Smooth muscle cell (in vitro differentiated cells): Measurements from ENCODE around the gene VWA3B. TPM values are rescaled to one million over a fixed set of nuclear protein-coding genes. Genes with fewer than 3 reads are reported as not detected.

Experiments used
- DNase-seq: peaks from one replicate; lab custom pipeline; 2025; ENCODE audit not compliant: unreplicated experiment; lab: John Stamatoyannopoulos, UW
- H2AFZ ChIP-seq: fragments of 200-600 bp; sonication (generic); 2 replicates; pipeline ENCODE4 v1.6.0; 2016; ENCODE audit warnings: antibody characterized with exemption, low read depth, mild to moderate bottlenecking
- H3F3A ChIP-seq: fragments of 200-600 bp; sonication (generic); 2 replicates; pipeline ENCODE4 v1.6.0; 2017; ENCODE audit warnings: antibody characterized with exemption, low read depth
- H3K27ac ChIP-seq: fragments of 200-600 bp; sonication (generic); 2 replicates; pipeline ENCODE4 v1.5.1; 2016; ENCODE audit warnings: low read depth, mild to moderate bottlenecking
- H3K27me3 ChIP-seq: fragments of 200-600 bp; sonication (generic); 2 replicates; pipeline ENCODE4 v1.6.1; 2016; ENCODE audit warnings: low read depth, mild to moderate bottlenecking
- H3K36me3 ChIP-seq: fragments of 200-600 bp; sonication (generic); 2 replicates; pipeline ENCODE4 v1.5.1; 2016; ENCODE audit warnings: low read depth
- H3K4me1 ChIP-seq: fragments of 200-600 bp; sonication (generic); 2 replicates; pipeline ENCODE4 v1.5.1; 2016; ENCODE audit warnings: low read depth
- H3K4me2 ChIP-seq: fragments of 200-600 bp; sonication (generic); 2 replicates; pipeline ENCODE4 v1.6.0; 2016; ENCODE audit warnings: mild to moderate bottlenecking
- H3K4me3 ChIP-seq: fragments of 200-600 bp; sonication (generic); 2 replicates; pipeline ENCODE4 v1.5.1; 2016; ENCODE audit warnings: mild to moderate bottlenecking
- H3K79me2 ChIP-seq: fragments of 200-600 bp; sonication (generic); 2 replicates; pipeline ENCODE4 v1.6.0; 2016; ENCODE audit warnings: low read depth, mild to moderate bottlenecking
- H3K9ac ChIP-seq: fragments of 200-600 bp; sonication (generic); 2 replicates; pipeline ENCODE4 v1.6.0; 2016; ENCODE audit warnings: low read depth
- H3K9me3 ChIP-seq: fragments of 200-600 bp; sonication (generic); replicated peaks from 2 replicates; pipeline ENCODE4 v1.5.1; 2016; ENCODE audit warnings: low read depth
- H4K20me1 ChIP-seq: fragments of 200-600 bp; sonication (generic); 2 replicates; pipeline ENCODE4 v1.6.0; 2016; ENCODE audit warnings: low read depth
- CTCF ChIP-seq: fragments of 200-600 bp; sonication (generic); IDR thresholded peaks from 2 replicates; pipeline ENCODE4 v1.5.1; 2017; ENCODE audit warnings: borderline replicate concordance, mild to moderate bottlenecking, antibody characterized with exemption; ENCODE audit not compliant: insufficient read depth, poor library complexity, severe bottlenecking
- WGBS: methylation state at CpG from one replicate; pipeline ENCODE4 v1.1.7; 2016; ENCODE audit warnings: low lambda C conversion rate; 5-methylcytosine and 5-hydroxymethylcytosine counted together
- polyA plus RNA-seq: library from polyadenylated mRNA; unstranded; fragments of >200 nt; fragmentation: Nextera tagmentation; extraction: Ambion mirVana; gene quantifications from 2 replicates; pipeline ENCODE4 v1.2.1, GENCODE V29; 2016
- total RNA-seq: library from RNA; depleted of rRNA; stranded (reverse); fragments of >200 nt; gene quantifications from 2 replicates; pipeline ENCODE4 v1.2.3, GENCODE V29; 2014

Gene VWA3B
- total and polyA plus RNA-seq, 2 experiments from 2014 or later, result not detected

GRCh38 chr2:98121149-98121548 lies 34.2 kb downstream of the VWA3B start:
- Histone ChIP-seq H3K4me3 (no peak overlapping the region), H3K79me2 (no peaks in the 10 kb centered on the region), H3K27me3 (peaks cover 19% of the 10 kb centered on the region), H3K36me3 (no peaks in the 10 kb centered on the region), H3K27ac (no peak overlapping the region), H3K4me1 (no peaks in the 10 kb centered on the region), H3K9ac (no peak overlapping the region), H3F3A (no peaks in the 10 kb centered on the region), H4K20me1 (no peaks in the 10 kb centered on the region), H3K9me3 (no peaks in the 10 kb centered on the region), H3K4me2 (no peak overlapping the region), H2AFZ (no peak overlapping the region)
- DNase-seq, result no peak
- no peak for TF ChIP-seq CTCF
- 90% methylated on average over 8 of the region's 8 CpGs for WGBS

GRCh38 chr2:98122524-98122923 lies 35.6 kb downstream of the VWA3B start:
- no peaks in the 10 kb centered on the region for H3K4me1 ChIP-seq
- H2AFZ ChIP-seq, result no peak overlapping the region
- TF ChIP-seq CTCF, result no peak
- no peak overlapping the region for H3K4me3 ChIP-seq
- H3K9me3 ChIP-seq, result no peaks in the 10 kb centered on the region
- no peaks in the 10 kb centered on the region for H4K20me1 ChIP-seq
- no peaks in the 10 kb centered on the region for H3K36me3 ChIP-seq
- no peak overlapping the region for H3K4me2 ChIP-seq
- no peak overlapping the region for H3K9ac ChIP-seq
- H3K27ac ChIP-seq, result no peak overlapping the region
- H3K79me2 ChIP-seq, result no peaks in the 10 kb centered on the region
- WGBS, result 91% methylated on average over 3 of the region's 3 CpGs
- H3K27me3 ChIP-seq, result peaks cover 19% of the 10 kb centered on the region
- H3F3A ChIP-seq, result no peaks in the 10 kb centered on the region
- no peak for DNase-seq

- H3K4me3 ChIP-seq, result no peak overlapping the region
- H3F3A ChIP-seq, result no peaks in the 10 kb centered on the region
- H3K27ac ChIP-seq, result no peak overlapping the region
- H3K27me3 ChIP-seq, result peaks cover 19% of the 10 kb centered on the region
- no peaks in the 10 kb centered on the region for H3K9me3 ChIP-seq
- no peak for TF ChIP-seq CTCF
- 78% methylated on average over 8 of the region's 8 CpGs for WGBS
- H3K9ac ChIP-seq, result no peak overlapping the region
- H3K4me2 ChIP-seq, result no peak overlapping the region
- no peaks in the 10 kb centered on the region for H4K20me1 ChIP-seq
- no peaks in the 10 kb centered on the region for H3K4me1 ChIP-seq
- no peaks in the 10 kb centered on the region for H3K79me2 ChIP-seq
- no peak for DNase-seq
- H3K36me3 ChIP-seq, result no peaks in the 10 kb centered on the region
- H2AFZ ChIP-seq, result no peak overlapping the region
Measured at GRCh38 chr2:98123286-98123685, 36.3 kb downstream of the VWA3B start.

- no peak overlapping the region for H3K4me2 ChIP-seq
- H3K27me3 ChIP-seq, result peaks cover 22% of the 10 kb centered on the region
- H4K20me1 ChIP-seq, result no peaks in the 10 kb centered on the region
- H3K36me3 ChIP-seq, result no peaks in the 10 kb centered on the region
- no peak for DNase-seq
- no peaks in the 10 kb centered on the region for H3F3A ChIP-seq
- H2AFZ ChIP-seq, result no peak overlapping the region
- no peak overlapping the region for H3K27ac ChIP-seq
- H3K9ac ChIP-seq, result no peak overlapping the region
- H3K9me3 ChIP-seq, result no peaks in the 10 kb centered on the region
- 94% methylated on average over 5 of the region's 5 CpGs for WGBS
- no peak for TF ChIP-seq CTCF
- H3K4me1 ChIP-seq, result no peaks in the 10 kb centered on the region
- no peaks in the 10 kb centered on the region for H3K79me2 ChIP-seq
- no peak overlapping the region for H3K4me3 ChIP-seq
Measured at GRCh38 chr2:98126061-98126460, 39.1 kb downstream of the VWA3B start.
